PC-9 (cell line): ENCODE measurements around the gene TLL2. TPM values are rescaled to one million over a fixed set of nuclear protein-coding genes. Genes with fewer than 3 reads are reported as not detected.

Source experiments
- BruUV-seq: library from RNA; stranded (reverse); fragments of 400-500 nt; replicated peaks from 2 replicates; lab custom pipeline; 2021; lab: Mats Ljungman, UMichigan
- CTCF ChIA-PET: fragments of 300-600 bp; sonication (Branson Sonifier 250); formaldehyde crosslinking; loops from one replicate; lab custom pipeline; 2022; ENCODE audit warnings: antibody characterized with exemption; lab: Charles Lee
- POLR2A ChIA-PET: fragments of 300-600 bp; sonication (Branson Sonifier 250); formaldehyde crosslinking; loops from one replicate; lab custom pipeline; 2022; ENCODE audit warnings: antibody characterized with exemption; ENCODE audit not compliant: unreplicated experiment; lab: Charles Lee
- DNase-seq, 2 experiments: peaks; one replicate each; pipeline versions ENCODE4 v3.0.0 to v3.0.0-alpha.2; 2015 to 2022; ENCODE audit warnings: mixed read lengths in 1 of 2
- H2AFZ ChIP-seq: fragments of 200-600 bp; sonication (generic); 2 replicates; pipeline ENCODE4 v1.8.1; 2017; ENCODE audit warnings: antibody characterized with exemption
- H3F3A ChIP-seq: fragments of 200-600 bp; sonication (generic); 2 replicates; pipeline ENCODE4 v1.8.1; 2017; ENCODE audit warnings: antibody characterized with exemption, mild to moderate bottlenecking, low read depth; ENCODE audit not compliant: insufficient read depth
- H3K27ac ChIP-seq: fragments of 200-600 bp; sonication (generic); 2 replicates; pipeline ENCODE4 v1.6.1; 2016; ENCODE audit warnings: mixed run types
- H3K27me3 ChIP-seq: fragments of 200-600 bp; sonication (generic); 2 replicates; pipeline ENCODE4 v1.6.1; 2016; ENCODE audit warnings: low read depth, mixed run types; ENCODE audit not compliant: insufficient read depth
- H3K36me3 ChIP-seq: fragments of 200-600 bp; sonication (generic); 2 replicates; pipeline ENCODE4 v1.6.1; 2016; ENCODE audit warnings: low read depth, mixed run types
- H3K4me1 ChIP-seq: fragments of 200-600 bp; sonication (generic); replicated peaks from 2 replicates; pipeline ENCODE4 v1.6.1; 2016; ENCODE audit warnings: mixed run types; ENCODE audit not compliant: insufficient read depth
- H3K4me2 ChIP-seq: fragments of 200-600 bp; sonication (generic); 2 replicates; pipeline ENCODE4 v1.6.1; 2017; ENCODE audit warnings: mixed run types
- H3K4me3 ChIP-seq: fragments of 200-600 bp; sonication (generic); 2 replicates; pipeline ENCODE4 v1.6.1; 2016; ENCODE audit warnings: mixed run types
- H3K79me2 ChIP-seq: fragments of 200-600 bp; sonication (generic); 2 replicates; pipeline ENCODE4 v1.6.1; 2017; ENCODE audit warnings: low read depth, mixed run types
- H3K9me2 ChIP-seq: fragments of 200-600 bp; sonication (generic); 2 replicates; pipeline ENCODE4 v1.8.1; 2017; ENCODE audit warnings: mild to moderate bottlenecking; ENCODE audit not compliant: insufficient read depth
- H3K9me3 ChIP-seq: fragments of 200-600 bp; sonication (generic); 2 replicates; pipeline ENCODE4 v1.8.1; 2016; ENCODE audit warnings: low read depth; ENCODE audit not compliant: insufficient read depth
- H4K20me1 ChIP-seq: fragments of 200-600 bp; sonication (generic); 2 replicates; pipeline ENCODE4 v1.8.1; 2017; ENCODE audit not compliant: insufficient read depth
- CTCF ChIP-seq: fragments of 200-600 bp; sonication (generic); conservative IDR thresholded peaks from 2 replicates; pipeline ENCODE4 v1.6.1; 2017; ENCODE audit warnings: mixed run types, antibody characterized with exemption, mild to moderate bottlenecking, moderate library complexity
- EZH2 ChIP-seq: fragments of 200-600 bp; sonication (generic); IDR thresholded peaks from 2 replicates; pipeline ENCODE4 v1.8.0; 2017; ENCODE audit warnings: antibody characterized with exemption, low read depth
- intact Hi-C: fragments of 100-400 bp; cut with micrococcal nuclease; formaldehyde crosslinking; loops from one replicate; pipeline ENCODE4 v1.10.0; 2022; ENCODE audit not compliant: unreplicated experiment
- total RNA-seq: library from RNA; stranded (reverse); gene quantifications from 2 replicates; pipeline ENCODE4 v1.2.3, GENCODE V29; 2021

TLL2 gene
- total RNA-seq, 1 experiment from 2014 or later: not detected

- Histone ChIP-seq H3K36me3 (no peaks in the 10 kb centered on the region), H3K9me2 (no peaks in the 10 kb centered on the region), H3K27me3 (no peaks in the 10 kb centered on the region), H3F3A (no peaks in the 10 kb centered on the region), H3K4me1 (no peaks in the 10 kb centered on the region), H4K20me1 (no peaks in the 10 kb centered on the region), H2AFZ (no peak overlapping the region), H3K4me2 (no peak overlapping the region), H3K4me3 (no peak overlapping the region), H3K9me3 (no peaks in the 10 kb centered on the region), H3K79me2 (no peaks in the 10 kb centered on the region), H3K27ac (no peak overlapping the region)
- POLR2A ChIA-PET: no interaction called here
- DNase-seq: no peak
- CTCF ChIA-PET: no interaction called here
- no peak for TF ChIP-seq EZH2
- no peak for TF ChIP-seq CTCF
- no TSS peak for BruUV-seq
- intact Hi-C loops: no loop called here
These were observed 57.4 kb downstream of the TLL2 start for GRCh38 chr10:96456296-96456840.

- Histone ChIP-seq H3K9me3 (no peaks in the 10 kb centered on the region), H3K4me3 (no peak overlapping the region), H3K9me2 (no peaks in the 10 kb centered on the region), H3K36me3 (no peaks in the 10 kb centered on the region), H3F3A (no peaks in the 10 kb centered on the region), H3K79me2 (no peaks in the 10 kb centered on the region), H3K27ac (no peak overlapping the region), H3K4me1 (no peaks in the 10 kb centered on the region), H4K20me1 (no peaks in the 10 kb centered on the region), H2AFZ (no peak overlapping the region), H3K4me2 (no peak overlapping the region), H3K27me3 (no peaks in the 10 kb centered on the region)
- ChIA-PET POLR2A (no interaction called here), CTCF (no interaction called here)
- BruUV-seq: no TSS peak
- no peak for DNase-seq
- intact Hi-C loops: no loop called here
- TF ChIP-seq CTCF (no peak), EZH2 (no peak)
These were observed 59.7 kb downstream of the TLL2 start for GRCh38 chr10:96453856-96454583.

- Histone ChIP-seq H3K9me3 (no peaks in the 10 kb centered on the region), H3K4me1 (no peaks in the 10 kb centered on the region), H3K79me2 (no peaks in the 10 kb centered on the region), H3F3A (no peaks in the 10 kb centered on the region), H3K9me2 (no peaks in the 10 kb centered on the region), H3K4me3 (no peak overlapping the region), H3K4me2 (no peak overlapping the region), H3K36me3 (no peaks in the 10 kb centered on the region), H2AFZ (no peak overlapping the region), H3K27me3 (no peaks in the 10 kb centered on the region), H4K20me1 (no peaks in the 10 kb centered on the region), H3K27ac (no peak overlapping the region)
- TF ChIP-seq CTCF: no peak
- no peak for TF ChIP-seq EZH2
- ChIA-PET CTCF (no interaction called here), POLR2A (no interaction called here)
- DNase-seq: no peak
- intact Hi-C loops: no loop called here
- BruUV-seq: no TSS peak
These were observed 61.1 kb downstream of the TLL2 start for GRCh38 chr10:96452494-96453153.
